Lower lobe of right lung (tissue), 2 donors: ENCODE measurements around the gene PSMD8. TPM values are rescaled to one million over a fixed set of nuclear protein-coding genes. Genes with fewer than 3 reads are reported as not detected.

Experiments
- ATAC-seq, 2 donors: fragments of 200-7000 bp; cut with Tn5 transposase; one replicate each; pipeline ENCODE4 v1.9.1; 2020 to 2022; ENCODE audit warnings: mild to moderate bottlenecking in 2 of 2, moderate library complexity in 2 of 2
- DNase-seq: peaks from one replicate; pipeline ENCODE4 v3.0.0-alpha.2; 2020
- H3K27ac ChIP-seq: fragments of 200-600 bp; one replicate; pipeline ENCODE4 v1.8.0; 2022
- H3K27me3 ChIP-seq: fragments of 200-600 bp; one replicate; pipeline ENCODE4 v1.8.0; 2022; ENCODE audit warnings: low read depth
- H3K36me3 ChIP-seq: fragments of 200-600 bp; one replicate; pipeline ENCODE4 v1.8.0; 2022; ENCODE audit warnings: mild to moderate bottlenecking
- H3K4me1 ChIP-seq: fragments of 200-600 bp; one replicate; pipeline ENCODE4 v1.8.0; 2022
- H3K4me3 ChIP-seq: fragments of 200-600 bp; one replicate; pipeline ENCODE4 v1.8.0; 2022; ENCODE audit warnings: mild to moderate bottlenecking
- H3K9me3 ChIP-seq: fragments of 200-600 bp; one replicate; pipeline ENCODE4 v1.8.0; 2022
- intact Hi-C: fragments of 100-400 bp; cut with DNase I; formaldehyde crosslinking; loops from one replicate; pipeline ENCODE4 v1.11.0; 2022
- total RNA-seq: library from RNA; stranded (reverse); fragmentation: NEBNext Ultra II Directional; extraction: Animal tissue kit (Norgen Biotek cat#: 25700); gene quantifications from one replicate; pipeline ENCODE4 v1.2.1, GENCODE V29; 2021
- TF ChIP-seq, protein P1 (sequence below): fragments of 200-600 bp; IDR thresholded peaks from one replicate; pipeline ENCODE4 v1.8.0; 2022; ENCODE audit warnings: antibody characterized with exemption, mild to moderate bottlenecking
- donor health status: DM: no; HTN: yes; CAD: no; lungs with severe emphysema.

PSMD8 gene
- total RNA-seq, 1 donor from 2014 or later = 113 TPM

DNA sequence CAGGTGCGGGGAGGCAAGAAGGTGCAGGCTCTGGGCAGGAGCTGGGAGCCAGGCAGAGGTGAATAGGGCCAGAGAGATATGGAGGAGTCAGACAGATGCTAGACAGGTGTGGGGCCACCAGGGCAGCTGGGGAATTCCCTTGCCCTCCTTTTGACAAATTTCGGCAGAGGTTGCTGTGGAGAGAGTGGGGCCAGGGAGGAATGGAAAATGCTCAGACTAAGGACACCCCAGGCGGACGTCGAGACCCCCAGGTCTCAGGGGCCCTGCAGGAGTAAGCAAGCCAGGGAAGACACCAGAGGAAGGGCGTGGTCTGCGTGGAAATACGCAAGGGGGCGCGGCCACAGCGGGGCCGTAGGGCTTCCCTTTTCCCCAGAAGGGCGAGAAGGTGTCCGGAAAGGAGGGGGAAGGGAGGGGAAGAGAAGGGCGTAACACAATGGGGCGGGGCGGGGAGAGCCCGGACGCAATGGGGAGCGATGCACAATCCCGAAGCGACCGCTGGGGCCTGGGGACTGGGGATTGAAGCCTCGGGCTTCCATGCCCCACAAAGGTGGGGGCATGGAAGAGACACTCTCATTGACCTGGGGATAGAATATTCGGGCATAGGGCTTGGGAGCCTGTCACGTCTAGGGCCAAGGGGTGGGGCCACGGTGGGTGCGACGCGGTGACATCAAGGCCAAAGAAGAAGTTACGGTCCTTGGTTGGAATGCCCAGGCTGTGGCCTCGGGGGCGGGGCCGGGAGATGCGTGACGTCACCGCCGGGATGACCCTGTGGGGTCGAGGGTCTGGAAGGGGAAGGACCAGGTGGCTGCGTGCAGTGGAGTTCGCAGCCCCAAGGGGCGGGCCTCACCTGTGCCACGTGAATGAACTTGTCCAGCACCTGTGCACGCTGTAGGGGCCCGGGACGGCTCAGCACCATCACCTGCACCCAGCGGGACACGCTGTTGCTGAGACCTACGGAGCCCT, 43.5 kb downstream of the PSMD8 start:
- H3K27ac ChIP-seq = peak overlapping the region; percentile 44
- H3K36me3 ChIP-seq = no peaks in the 10 kb centered on the region
- peak; percentile 90 to 93 for ATAC-seq
- intact Hi-C loops = no loop called here
- peak overlapping the region; percentile 48 for H3K4me3 ChIP-seq
- TF ChIP-seq, protein P1, sequence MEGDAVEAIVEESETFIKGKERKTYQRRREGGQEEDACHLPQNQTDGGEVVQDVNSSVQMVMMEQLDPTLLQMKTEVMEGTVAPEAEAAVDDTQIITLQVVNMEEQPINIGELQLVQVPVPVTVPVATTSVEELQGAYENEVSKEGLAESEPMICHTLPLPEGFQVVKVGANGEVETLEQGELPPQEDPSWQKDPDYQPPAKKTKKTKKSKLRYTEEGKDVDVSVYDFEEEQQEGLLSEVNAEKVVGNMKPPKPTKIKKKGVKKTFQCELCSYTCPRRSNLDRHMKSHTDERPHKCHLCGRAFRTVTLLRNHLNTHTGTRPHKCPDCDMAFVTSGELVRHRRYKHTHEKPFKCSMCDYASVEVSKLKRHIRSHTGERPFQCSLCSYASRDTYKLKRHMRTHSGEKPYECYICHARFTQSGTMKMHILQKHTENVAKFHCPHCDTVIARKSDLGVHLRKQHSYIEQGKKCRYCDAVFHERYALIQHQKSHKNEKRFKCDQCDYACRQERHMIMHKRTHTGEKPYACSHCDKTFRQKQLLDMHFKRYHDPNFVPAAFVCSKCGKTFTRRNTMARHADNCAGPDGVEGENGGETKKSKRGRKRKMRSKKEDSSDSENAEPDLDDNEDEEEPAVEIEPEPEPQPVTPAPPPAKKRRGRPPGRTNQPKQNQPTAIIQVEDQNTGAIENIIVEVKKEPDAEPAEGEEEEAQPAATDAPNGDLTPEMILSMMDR = no peak
- no peaks in the 10 kb centered on the region for H3K9me3 ChIP-seq
- peak; percentile 88 for DNase-seq
- peaks cover 12% of the 10 kb centered on the region for H3K4me1 ChIP-seq
- H3K27me3 ChIP-seq = peaks cover under 1% of the 10 kb centered on the region

DNA sequence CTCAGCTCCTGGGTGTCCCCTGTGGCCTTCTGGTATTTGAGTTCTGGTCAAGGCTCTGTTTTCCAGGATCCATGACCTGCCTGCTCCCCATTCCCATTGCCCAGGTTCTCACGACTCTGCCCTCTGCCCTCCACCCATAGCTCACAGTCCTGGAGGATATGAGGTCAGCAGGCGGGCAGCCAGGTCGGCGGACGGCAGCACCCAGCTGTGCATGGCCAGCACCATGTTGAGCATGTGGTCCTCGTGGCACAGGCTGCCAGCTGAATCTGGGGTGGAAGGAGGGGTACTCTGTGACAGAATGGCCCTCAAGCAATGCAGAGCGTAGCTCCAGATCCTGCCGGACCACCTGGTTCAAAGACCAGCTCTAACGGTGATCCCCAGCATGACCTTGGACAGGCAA, 46.6 kb downstream of the PSMD8 start:
- Histone ChIP-seq H3K4me1 (peaks cover 12% of the 10 kb centered on the region), H3K9me3 (no peaks in the 10 kb centered on the region), H3K27ac (no peak overlapping the region), H3K4me3 (no peak overlapping the region), H3K27me3 (peaks cover 5% of the 10 kb centered on the region), H3K36me3 (no peaks in the 10 kb centered on the region)
- DNase-seq (no peak), ATAC-seq (no peak)
- intact Hi-C loops = no loop called here
- TF ChIP-seq, protein P1 = no peak

DNA sequence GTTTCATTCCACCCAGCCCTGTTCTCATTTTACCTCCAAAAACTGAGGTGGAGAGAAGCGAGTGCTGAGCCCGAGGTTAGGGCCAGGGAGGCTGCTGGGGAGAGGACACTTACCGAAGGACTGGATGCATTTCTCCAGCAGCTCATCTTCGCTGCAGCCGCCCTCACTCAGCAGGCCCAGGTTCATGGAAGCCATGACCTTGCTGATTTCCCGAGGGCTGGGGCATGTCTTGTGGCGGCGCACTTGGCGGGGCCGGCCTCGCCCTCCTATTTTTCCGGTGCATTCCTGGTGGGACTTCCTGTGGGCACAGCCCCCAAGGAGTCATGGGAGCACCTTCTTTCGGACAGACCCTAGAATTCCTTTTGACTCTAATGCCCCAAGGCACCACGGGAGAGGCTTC, 47.5 kb downstream of the PSMD8 start:
- H3K4me1 ChIP-seq = peaks cover 12% of the 10 kb centered on the region
- intact Hi-C loops = no loop called here
- no peak overlapping the region for H3K4me3 ChIP-seq
- TF ChIP-seq, protein P1 = no peak
- no peak overlapping the region for H3K27ac ChIP-seq
- no peaks in the 10 kb centered on the region for H3K9me3 ChIP-seq
- peaks cover 5% of the 10 kb centered on the region for H3K27me3 ChIP-seq
- no peak for ATAC-seq
- H3K36me3 ChIP-seq = no peaks in the 10 kb centered on the region
- no peak for DNase-seq

DNA sequence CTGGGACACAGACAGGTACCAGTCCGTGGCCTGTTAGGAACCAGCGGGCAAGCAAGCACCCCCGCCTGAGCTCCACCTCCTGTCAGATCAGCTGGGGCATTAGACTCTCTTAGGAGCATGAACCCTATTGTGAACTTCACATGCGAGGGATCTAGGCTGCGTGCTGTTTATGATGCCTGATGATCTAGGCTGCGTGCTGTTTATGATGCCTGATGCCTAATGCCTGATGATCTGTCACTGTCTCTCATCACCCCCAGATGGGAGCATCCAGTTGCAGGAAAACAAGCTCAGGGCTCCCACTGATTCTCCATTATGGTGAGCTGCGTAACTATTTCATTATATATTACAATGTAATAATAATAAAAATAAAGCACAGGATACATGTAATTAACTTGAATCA, 48.1 kb downstream of the PSMD8 start:
- Histone ChIP-seq H3K27ac (no peak overlapping the region), H3K4me1 (peaks cover 10% of the 10 kb centered on the region), H3K4me3 (no peak overlapping the region), H3K27me3 (peaks cover 5% of the 10 kb centered on the region), H3K36me3 (no peaks in the 10 kb centered on the region), H3K9me3 (no peaks in the 10 kb centered on the region)
- intact Hi-C loops = no loop called here
- DNase-seq (no peak), ATAC-seq (no peak)
- TF ChIP-seq, protein P1 = no peak

DNA sequence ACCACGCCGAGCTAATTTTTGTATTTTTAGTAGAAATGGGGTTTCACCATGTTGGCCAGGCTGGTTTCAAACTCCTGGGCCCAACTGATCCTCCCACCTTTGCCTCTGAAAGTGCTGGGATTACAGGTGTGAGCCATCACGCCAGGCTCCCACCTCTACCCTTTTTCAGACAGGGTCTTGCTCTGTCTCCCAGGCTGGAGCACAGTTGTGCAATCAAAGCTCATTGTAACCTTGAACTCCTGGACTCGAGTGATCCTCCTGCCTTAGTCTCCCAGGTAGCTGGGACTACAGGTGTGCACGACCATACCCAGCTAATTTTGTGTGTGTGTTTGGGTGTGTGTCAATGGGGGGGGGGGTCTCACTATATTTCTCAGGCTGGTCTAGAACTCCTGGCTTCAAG, 49.9 kb downstream of the PSMD8 start:
- Histone ChIP-seq H3K36me3 (no peaks in the 10 kb centered on the region), H3K4me1 (no peaks in the 10 kb centered on the region), H3K27ac (no peak overlapping the region), H3K27me3 (peaks cover 5% of the 10 kb centered on the region), H3K4me3 (no peak overlapping the region), H3K9me3 (no peaks in the 10 kb centered on the region)
- ATAC-seq (no peak), DNase-seq (no peak)
- TF ChIP-seq, protein P1 = no peak
- intact Hi-C loops = no loop called here
